Gastrocnemius medialis (tissue), 4 donors: ENCODE results near the gene SYT7.

Experiments used
- CTCF ChIP-seq, 5 experiments: fragments of 450-650 bp in 3 of 5; fragments of 200-600 bp in 2 of 5; sonication (generic) in 2 of 5; IDR thresholded peaks in 4 of 5; conservative IDR thresholded peaks in 1 of 5; 1 replicate in 4 of 5; 2 replicates in 1 of 5; pipeline ENCODE4 v1.5.1; 2016 to 2019; ENCODE audit warnings: antibody characterized with exemption in 5 of 5, mild to moderate bottlenecking in 3 of 5, moderate library complexity in 3 of 5
- POLR2A ChIP-seq, 2 donors: fragments of 450-650 bp; IDR thresholded peaks; one replicate each; pipeline ENCODE4 v1.6.1; 2017; ENCODE audit warnings: antibody characterized with exemption in 2 of 2, mild to moderate bottlenecking in 2 of 2, moderate library complexity in 2 of 2

GRCh38 chr11:61554172-61554988, 26.5 kb downstream of the SYT7 start:
- TF ChIP-seq CTCF (IDR thresholded peaks at IDR 0.05 in 4 of 5, conservative IDR thresholded peaks at IDR 0.05 in 1 of 5) = no peak
- TF ChIP-seq POLR2A (IDR thresholded peaks at IDR 0.05) = no peak
